Skeletal muscle tissue (tissue), 4 donors: ENCODE results near the gene HDAC2. TPM values are rescaled to one million over a fixed set of nuclear protein-coding genes. Genes with fewer than 3 reads are reported as not detected.
"Not testable (repeated sequence)": the region's sequence is repeated elsewhere in the genome, so short reads cannot be mapped to it uniquely, and the experiment has no call there.

Source experiments
- H3K27ac ChIP-seq: one replicate; pipeline ENCODE4 v1.7.0; 2013; ENCODE audit warnings: mild to moderate bottlenecking, low read depth, low read length, inconsistent platforms
- H3K27me3 ChIP-seq, 3 donors: one replicate each; pipeline ENCODE4 v1.7.0; 2013; ENCODE audit warnings: low read length in 3 of 3; ENCODE audit not compliant: control insufficient read depth in 3 of 3, insufficient read depth in 3 of 3
- H3K36me3 ChIP-seq, 3 donors: one replicate each; pipeline ENCODE4 v1.7.0; 2013; ENCODE audit warnings: low read length in 3 of 3; ENCODE audit not compliant: control insufficient read depth in 3 of 3, insufficient read depth in 3 of 3
- H3K4me1 ChIP-seq, 3 donors: one replicate each; pipeline ENCODE4 v1.7.0; 2013; ENCODE audit warnings: low read length in 3 of 3, mild to moderate bottlenecking in 3 of 3; ENCODE audit not compliant: control insufficient read depth in 3 of 3, insufficient read depth in 3 of 3
- H3K4me3 ChIP-seq, 3 donors: one replicate each; pipeline ENCODE4 v1.7.0; 2013; ENCODE audit warnings: low read length in 3 of 3
- H3K9ac ChIP-seq, 3 donors: one replicate each; pipeline ENCODE4 v1.7.0; 2013; ENCODE audit warnings: low read length in 3 of 3, mild to moderate bottlenecking in 3 of 3, moderate library complexity in 2 of 3, low read depth in 1 of 3
- H3K9me3 ChIP-seq, 3 donors: one replicate each; pipeline ENCODE4 v1.7.0; 2013; ENCODE audit warnings: low read length in 3 of 3; ENCODE audit not compliant: control insufficient read depth in 3 of 3
- total RNA-seq: library from RNA; depleted of rRNA; stranded (reverse); fragments of >200 nt; gene quantifications from one replicate; pipeline ENCODE4 v1.2.3, GENCODE V29; 2014
- donor health status: Osteomylitis.

HDAC2 gene
- total RNA-seq = 64.2 TPM

DNA sequence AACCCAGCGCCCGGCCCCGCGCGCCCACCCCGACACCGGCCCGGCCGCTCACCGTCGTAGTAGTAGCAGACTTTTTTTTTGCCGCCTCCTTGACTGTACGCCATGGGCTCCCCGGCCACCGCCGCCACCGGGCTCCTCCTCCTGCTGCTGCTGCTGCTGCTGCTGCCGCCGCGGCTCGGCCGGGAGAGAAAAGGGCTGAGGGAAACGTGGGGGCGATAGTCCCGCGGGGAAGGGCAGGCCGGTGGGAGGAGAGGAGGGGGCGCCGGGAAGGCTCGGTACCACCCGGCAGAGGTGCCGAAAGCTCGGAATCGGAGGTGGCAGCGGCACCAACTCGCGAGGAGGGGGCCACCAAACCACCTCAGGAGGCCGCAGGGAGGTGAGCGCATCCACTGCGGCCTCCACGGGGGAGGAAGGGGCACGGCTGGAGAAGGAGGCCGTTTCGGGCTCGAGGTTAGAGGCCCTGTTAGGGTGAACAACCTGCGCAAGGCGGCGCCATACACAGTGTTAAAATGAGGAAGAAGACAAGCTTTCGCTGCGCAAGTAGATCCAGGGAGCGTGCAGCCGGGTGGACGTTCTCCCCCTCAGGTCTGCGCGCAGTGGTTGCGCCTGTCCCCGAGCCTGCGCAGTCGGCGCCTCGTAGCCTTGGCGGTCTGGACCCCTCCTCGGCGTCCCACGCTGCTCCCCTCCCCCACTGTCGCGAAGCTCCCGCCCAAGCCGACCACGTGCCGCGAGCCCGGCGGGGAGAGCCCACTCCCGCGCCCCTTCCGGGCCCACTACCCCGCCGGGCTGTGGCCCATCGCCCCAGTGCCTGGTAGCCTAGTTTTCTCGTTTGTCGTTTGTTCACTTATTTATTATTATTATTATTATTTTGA is at the start of gene HDAC2:
Gene HDAC2 (minus strand): TSS at position 344 of the 872 bp plus-strand sequence. CDS start 240 bp downstream, at position 104.
- H3K4me1 ChIP-seq = peaks cover 14 to 22% (median 20%) of the 10 kb centered on the region in 3 donors
- no peaks in the 10 kb centered on the region for H3K9me3 ChIP-seq
- peak within 1 kb of the TSS; percentile 88 to 93 (median 89) for H3K9ac ChIP-seq

DNA sequence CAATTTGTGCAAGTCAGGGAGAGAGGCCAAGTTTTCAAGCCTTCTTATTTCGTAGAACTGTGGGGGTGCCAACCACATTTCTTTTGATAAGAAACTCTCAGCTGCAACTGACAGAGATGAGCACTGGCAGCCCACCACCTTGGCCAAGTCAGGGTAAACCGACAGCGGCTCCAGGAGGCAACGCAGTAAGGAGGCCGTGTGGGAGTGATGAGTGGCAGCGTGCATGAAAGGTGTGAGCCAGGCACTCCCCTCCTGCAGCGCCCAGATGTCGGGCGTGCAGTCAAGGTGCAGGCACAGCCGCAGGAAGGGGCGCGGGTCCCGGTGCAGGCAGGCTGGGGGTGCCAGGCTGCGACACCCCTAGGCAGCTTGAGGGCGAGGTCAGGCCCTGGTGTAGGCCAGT is 49.2 kb upstream of the HDAC2 start:
- Histone ChIP-seq H3K4me1 (no peaks in the 10 kb centered on the region), H3K36me3 (no peaks in the 10 kb centered on the region), H3K4me3 (no peak overlapping the region), H3K27ac (no peak overlapping the region), H3K9me3 (no peaks in the 10 kb centered on the region), H3K9ac (no peak overlapping the region), H3K27me3 (no peaks in the 10 kb centered on the region)

More for the DNA sequence above, at the start of gene HDAC2:
- Histone ChIP-seq H3K4me3 (peak within 1 kb of the TSS; percentile 91 to 96 (median 92)), H3K36me3 (no peaks in the 10 kb centered on the region), H3K27ac (peak within 1 kb of the TSS; percentile 85), H3K27me3 (no peaks in the 10 kb centered on the region)

DNA sequence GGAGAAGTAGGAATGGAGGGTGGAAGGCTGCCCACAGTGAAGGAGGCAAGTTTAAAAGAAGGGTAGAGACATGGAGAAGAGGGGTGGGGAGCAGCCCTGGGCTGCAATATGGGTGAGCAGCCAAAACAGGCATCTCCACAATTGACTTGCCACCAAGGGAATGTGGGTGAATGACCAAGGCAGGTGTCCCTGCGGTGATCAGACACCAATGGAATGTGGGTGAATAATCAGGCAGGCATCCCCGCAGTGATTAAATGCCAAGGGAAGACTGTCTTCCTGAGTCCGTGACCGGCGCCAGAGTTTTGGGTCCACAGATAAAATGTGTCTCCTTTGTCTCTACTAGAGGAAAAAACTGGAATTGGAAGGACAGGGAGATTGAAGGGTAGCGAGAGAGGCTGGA is 46.2 kb upstream of the HDAC2 start:
- H3K4me3 ChIP-seq, H3K27me3 ChIP-seq, H3K9ac ChIP-seq, H3K36me3 ChIP-seq, H3K27ac ChIP-seq, H3K9me3 ChIP-seq, H3K4me1 ChIP-seq: not testable (repeated sequence)

DNA sequence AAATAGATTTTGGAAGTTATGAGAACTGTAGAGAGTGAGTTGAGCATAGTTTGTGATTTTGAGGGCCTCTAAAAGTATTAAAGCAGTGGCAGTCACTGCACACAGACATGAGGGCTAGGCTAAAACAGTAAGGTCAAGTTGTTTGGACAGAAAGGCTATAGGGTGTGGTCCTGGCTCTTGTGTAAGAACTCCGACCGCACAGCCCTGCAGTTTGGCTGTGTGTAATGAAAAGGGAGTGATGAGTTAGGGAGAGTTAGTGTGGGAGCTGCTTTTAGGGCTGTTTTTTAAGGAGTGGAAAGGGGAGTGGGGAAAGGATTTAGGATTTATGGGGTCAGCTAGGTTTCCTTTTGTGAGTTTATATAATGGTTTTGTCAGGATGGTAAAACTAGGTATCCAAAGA is 43.2 kb upstream of the HDAC2 start:
- not testable (repeated sequence) for H3K27ac ChIP-seq

DNA sequence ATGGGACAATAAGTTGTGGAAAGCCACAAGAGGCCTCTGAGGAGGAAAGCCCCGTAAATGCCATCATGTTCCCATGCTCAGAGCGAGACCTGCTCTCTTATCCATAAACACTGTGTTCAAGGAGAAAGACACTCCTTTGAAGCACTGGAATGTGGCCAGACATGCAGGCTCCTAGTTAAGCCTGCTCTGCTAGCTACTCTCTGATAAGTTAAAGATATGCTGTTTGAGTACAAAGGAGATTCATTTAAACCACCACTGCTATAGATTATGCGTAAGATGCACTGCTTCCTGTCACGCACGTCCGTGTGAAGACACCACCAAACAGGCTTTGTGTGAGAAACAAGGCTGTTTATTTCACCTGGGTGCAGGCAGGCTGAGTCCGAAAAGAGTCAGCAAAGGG is 40.5 kb upstream of the HDAC2 start:
- H3K27ac ChIP-seq, H3K4me3 ChIP-seq, H3K27me3 ChIP-seq: not testable (repeated sequence)

More for the DNA sequence above, 43.2 kb upstream of the HDAC2 start:
- not testable (repeated sequence) for H3K4me3 ChIP-seq, H3K9me3 ChIP-seq, H3K9ac ChIP-seq, H3K36me3 ChIP-seq, H3K27me3 ChIP-seq, H3K4me1 ChIP-seq

DNA sequence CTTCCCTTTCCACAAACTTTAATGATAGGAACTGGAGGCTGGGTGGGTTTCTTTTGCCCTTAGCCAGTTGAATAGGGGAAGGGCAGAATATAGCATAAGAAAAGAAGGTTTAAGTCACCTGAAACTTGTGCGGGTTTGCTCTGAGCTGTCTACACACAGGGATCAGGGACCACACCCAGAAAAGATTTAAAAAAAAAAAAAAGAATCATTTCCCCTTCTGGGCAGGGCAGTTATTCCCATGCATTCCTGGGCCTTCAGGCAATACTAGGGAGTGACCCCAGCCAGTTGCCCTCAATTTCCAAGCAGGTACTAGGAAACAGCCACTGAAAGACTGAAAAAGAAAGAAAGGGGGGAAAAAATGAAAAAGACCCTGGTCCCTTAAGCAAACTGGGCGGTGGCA is 39.6 kb upstream of the HDAC2 start:
- Histone ChIP-seq H3K9ac (no peak overlapping the region), H3K9me3 (no peaks in the 10 kb centered on the region), H3K27ac (no peak overlapping the region), H3K27me3 (no peaks in the 10 kb centered on the region), H3K4me3 (no peak overlapping the region), H3K36me3 (no peaks in the 10 kb centered on the region), H3K4me1 (no peaks in the 10 kb centered on the region)

More for the DNA sequence above, 40.5 kb upstream of the HDAC2 start:
- H3K36me3 ChIP-seq, H3K9ac ChIP-seq, H3K4me1 ChIP-seq, H3K9me3 ChIP-seq: not testable (repeated sequence)

DNA sequence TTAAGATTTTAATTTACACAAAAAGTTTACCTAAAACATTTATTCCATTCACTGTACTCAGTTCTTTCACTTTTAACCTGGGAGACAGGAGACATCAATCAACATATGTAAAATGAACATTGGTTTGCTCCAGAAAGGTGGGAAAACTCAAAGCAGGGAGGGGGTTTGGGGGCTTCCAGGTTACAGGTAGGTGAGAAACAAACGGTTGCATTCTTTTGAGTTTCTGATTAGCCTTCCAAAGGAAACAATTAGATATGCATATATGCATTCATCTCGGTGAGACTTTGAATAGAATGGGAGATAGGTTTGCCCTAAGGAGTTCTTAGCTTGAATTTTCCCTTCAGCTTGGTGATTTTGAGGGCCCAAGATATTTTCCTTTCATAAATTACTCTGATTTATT is 38.2 kb upstream of the HDAC2 start:
- no peak overlapping the region for H3K27ac ChIP-seq
- no peaks in the 10 kb centered on the region for H3K4me1 ChIP-seq
- H3K9ac ChIP-seq = no peak overlapping the region
- H3K36me3 ChIP-seq = no peaks in the 10 kb centered on the region
- H3K27me3 ChIP-seq = no peaks in the 10 kb centered on the region
- H3K4me3 ChIP-seq = no peak overlapping the region
- no peaks in the 10 kb centered on the region for H3K9me3 ChIP-seq

DNA sequence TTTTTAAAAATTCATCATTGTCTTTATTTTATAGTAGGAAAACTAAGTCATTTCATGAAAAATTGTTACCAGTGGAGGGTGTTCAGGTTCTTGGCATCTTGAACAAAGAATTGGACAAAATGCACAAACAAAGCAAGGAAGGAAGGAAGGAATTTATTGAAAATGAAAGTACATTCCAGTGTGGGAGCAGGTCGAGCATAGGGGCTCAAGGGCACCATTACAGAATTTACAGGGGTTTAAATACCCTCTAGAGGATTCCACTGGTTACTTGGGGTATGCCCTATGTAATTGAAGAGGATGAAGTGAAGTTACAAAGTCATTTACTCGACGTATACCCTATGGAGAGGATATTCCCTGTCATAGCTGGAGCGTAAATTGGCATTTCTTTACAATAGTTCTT is 37.4 kb upstream of the HDAC2 start:
- Histone ChIP-seq H3K4me3 (no peak overlapping the region), H3K4me1 (no peaks in the 10 kb centered on the region), H3K9me3 (no peaks in the 10 kb centered on the region), H3K27me3 (no peaks in the 10 kb centered on the region), H3K36me3 (no peaks in the 10 kb centered on the region), H3K9ac (no peak overlapping the region), H3K27ac (no peak overlapping the region)

DNA sequence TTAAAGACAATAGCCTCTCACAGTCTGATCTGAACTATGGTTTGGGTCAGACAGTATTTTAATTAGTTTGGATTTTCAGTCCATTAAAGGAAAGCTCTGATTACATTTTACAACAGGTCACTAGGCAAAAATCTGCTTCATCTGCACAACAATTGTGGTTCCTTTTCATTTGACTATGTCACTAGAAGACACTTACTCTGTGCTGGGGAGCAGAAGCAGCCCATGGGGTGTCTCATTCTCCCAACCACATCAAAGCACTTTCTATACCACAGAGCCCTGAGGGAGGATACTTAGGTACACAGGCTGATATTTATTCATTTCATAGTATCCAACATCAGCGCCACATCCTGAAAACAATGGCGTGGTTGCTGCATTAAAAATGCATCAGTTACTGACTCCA is 36.6 kb upstream of the HDAC2 start:
- H3K4me3 ChIP-seq = no peak overlapping the region
- H3K36me3 ChIP-seq = no peaks in the 10 kb centered on the region
- no peaks in the 10 kb centered on the region for H3K27me3 ChIP-seq
- no peak overlapping the region for H3K9ac ChIP-seq
- no peaks in the 10 kb centered on the region for H3K4me1 ChIP-seq
- H3K27ac ChIP-seq = no peak overlapping the region
- H3K9me3 ChIP-seq = no peaks in the 10 kb centered on the region

DNA sequence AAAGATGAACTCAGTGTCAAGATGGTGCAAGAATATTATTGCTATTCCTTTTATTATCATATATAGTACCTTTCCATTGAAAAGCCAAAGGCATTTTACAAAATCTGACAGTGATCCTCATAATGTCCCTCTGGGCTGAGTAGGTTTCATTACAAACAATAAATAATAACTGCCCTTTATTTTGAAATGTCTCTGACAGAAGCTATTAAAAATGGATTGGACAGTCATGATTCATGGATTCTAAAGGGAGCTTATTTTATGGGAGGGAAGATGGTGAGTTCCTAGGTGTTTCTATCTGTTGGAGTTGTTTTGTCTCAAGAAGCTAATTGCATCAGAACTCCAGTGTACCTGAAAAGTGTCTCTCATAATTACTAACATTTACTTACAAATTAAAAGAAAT is 30.4 kb upstream of the HDAC2 start:
- Histone ChIP-seq H3K9ac (no peak overlapping the region), H3K4me1 (peaks cover 0 to 8% (median 0%) of the 10 kb centered on the region in 3 donors), H3K9me3 (no peaks in the 10 kb centered on the region), H3K27ac (no peak overlapping the region), H3K36me3 (no peaks in the 10 kb centered on the region), H3K4me3 (no peak overlapping the region), H3K27me3 (no peaks in the 10 kb centered on the region)
